K562 (cell line): ENCODE measurements around the gene CYCS. TPM values are rescaled to one million over a fixed set of nuclear protein-coding genes. Genes with fewer than 3 reads are reported as not detected.

ENCODE experiments used
- ARID3A ChIP-seq: IDR thresholded peaks from 2 replicates; pipeline ENCODE4 v1.6.1; 2012; ENCODE audit warnings: low read depth, low read length, improper control_type of control experiment, borderline replicate concordance
- CEBPB ChIP-seq: fragments of 450-650 bp; IDR thresholded peaks from 2 replicates; pipeline ENCODE4 v1.6.1; 2016; ENCODE audit warnings: missing genetic modification characterization, missing compliant biosample characterization
- CREB5 ChIP-seq: fragments of 250-450 bp; sonication (Bioruptor Pico); IDR thresholded peaks from 2 replicates; pipeline ENCODE4 v1.5.0; 2020; ENCODE audit warnings: mild to moderate bottlenecking
- DLX4 ChIP-seq: fragments of 250-450 bp; sonication (Bioruptor Pico); IDR thresholded peaks from 2 replicates; pipeline ENCODE4 v1.6.1; 2021; ENCODE audit warnings: mild to moderate bottlenecking
- HMBOX1 ChIP-seq: sonication (generic); IDR thresholded peaks from 2 replicates; pipeline ENCODE4 v1.6.1; 2016
- MYBL2 ChIP-seq, 2 experiments: fragments of 450-650 bp in 1 of 2; sonication (generic) in 1 of 2; formaldehyde crosslinking in 1 of 2; IDR thresholded peaks; 2 replicates each; pipeline versions ENCODE4 v1.6.1 to v1.8.1; 2017 to 2022; ENCODE audit warnings: borderline replicate concordance in 1 of 2, inconsistent platforms in 1 of 2, low read depth in 1 of 2, mild to moderate bottlenecking in 1 of 2, missing genetic modification reagents in 1 of 2, moderate library complexity in 1 of 2
- NFRKB ChIP-seq: fragments of 450-650 bp; IDR thresholded peaks from 2 replicates; pipeline ENCODE4 v1.6.1; 2016; ENCODE audit warnings: low read depth
- NR4A1 ChIP-seq, 2 experiments: fragments of 250-450 bp in 1 of 2; fragments of 450-650 bp in 1 of 2; sonication (Bioruptor Pico) in 1 of 2; IDR thresholded peaks; 2 replicates each; pipeline versions ENCODE4 v1.4.0 to v1.6.1; 2016 to 2020; ENCODE audit warnings: mild to moderate bottlenecking in 2 of 2, missing compliant biosample characterization in 1 of 2, missing genetic modification characterization in 1 of 2, moderate library complexity in 1 of 2
- RBFOX2 ChIP-seq: fragments of 200-400 bp; formaldehyde crosslinking; IDR thresholded peaks from 2 replicates; pipeline ENCODE4 v1.6.1; 2017; ENCODE audit warnings: low read depth, mild to moderate bottlenecking, low read length, moderate library complexity
- SMAD3 ChIP-seq: fragments of 450-650 bp; formaldehyde crosslinking; conservative IDR thresholded peaks from 2 replicates; pipeline ENCODE4 v1.4.0; 2020; ENCODE audit warnings: mild to moderate bottlenecking
- THAP7 ChIP-seq: fragments of 250-450 bp; sonication (Bioruptor Pico); IDR thresholded peaks from 2 replicates; pipeline ENCODE4 v1.5.0; 2021
- TOE1 ChIP-seq, 2 experiments: fragments of 450-650 bp in 1 of 2; sonication (generic) in 1 of 2; formaldehyde crosslinking in 1 of 2; IDR thresholded peaks; 2 replicates each; pipeline versions ENCODE4 v1.7.1 to v1.8.0; 2016 to 2022; ENCODE audit warnings: borderline replicate concordance in 2 of 2, mild to moderate bottlenecking in 2 of 2, antibody characterized with exemption in 1 of 2, inconsistent platforms in 1 of 2, low read depth in 1 of 2, missing genetic modification reagents in 1 of 2, moderate library complexity in 1 of 2
- ZBTB7A ChIP-seq: IDR thresholded peaks from 2 replicates; pipeline ENCODE4 v1.6.1; 2011; ENCODE audit warnings: low read depth, mild to moderate bottlenecking, low read length, moderate library complexity, borderline replicate concordance; ENCODE audit not compliant: control insufficient read depth
- polyA plus RNA-seq, 8 experiments: library from polyadenylated mRNA; depleted of rRNA in 4 of 8; stranded (reverse) in 5 of 8; unstranded in 3 of 8; fragments of >200 nt; fragmentation: Nextera tagmentation in 2 of 8; fragmentation: Illumina TruSeq in 1 of 8; extraction: Ambion mirVana in 2 of 8; extraction: Trizol in 1 of 8; gene quantifications; 2 replicates each; pipeline versions ENCODE4 v1.2.1 to v1.2.3, GENCODE V29; 2011 to 2014; ENCODE audit warnings: inconsistent platforms in 1 of 8, missing spikeins in 1 of 8
- total RNA-seq, 7 experiments: library from RNA; depleted of rRNA in 6 of 7; stranded (reverse); fragments of >200 nt in 6 of 7; fragmentation: Illumina TruSeq in 2 of 7; extraction: Trizol in 2 of 7; gene quantifications; 2 replicates each; pipeline versions ENCODE4 v1.2.1 to v1.2.3, GENCODE V29; 2011 to 2021; ENCODE audit warnings: low replicate concordance in 1 of 7

Gene CYCS
- total and polyA plus RNA-seq, 9 of the 15 experiments (the other 6 are each of a cell fraction or from before 2014, with no cell fraction given): 206 to 1,425 (median 438) TPM

- TF ChIP-seq CREB5 (CRISPR knock-in tag) (no peak), ARID3A (0 out of 2 replicates have a peak, but pooled peaks have one; percentile 37), SMAD3 (CRISPR knock-in tag) (0 out of 2 replicates have a peak, but pooled peaks have one; percentile 51), TOE1 (IDR thresholded peaks at IDR 0.05; ENCODE audit: borderline replicate concordance) (peak; percentile 39; the same call in 1 of the 2 replicates), TOE1 (CRISPR knock-in tag; IDR thresholded peaks at IDR 0.05; ENCODE audit: borderline replicate concordance, low read depth) (0 out of 2 replicates have a peak, but pooled peaks have one; percentile 61), ZBTB7A (peak; percentile 41; the same call in 1 of the 2 replicates), HMBOX1 (no peak; the same call in 1 of the 2 replicates), CEBPB (tag) (peak; percentile 91), THAP7 (CRISPR knock-in tag) (0 out of 2 replicates have a peak, but pooled peaks have one; percentile 48), MYBL2 (IDR thresholded peaks at IDR 0.05; ENCODE audit: low read depth) (peak; percentile 88), MYBL2 (CRISPR knock-in tag; IDR thresholded peaks at IDR 0.05; ENCODE audit: borderline replicate concordance) (no peak), RBFOX2 (peak; percentile 100), NR4A1 (CRISPR knock-in tag; IDR thresholded peaks at IDR 0.05) (no peak), NR4A1 (tag; IDR thresholded peaks at IDR 0.05) (no peak), NFRKB (peak; percentile 49), DLX4 (CRISPR knock-in tag) (no peak)
Measured at GRCh38 chr7:25125137-25125946, at the start of gene CYCS (continued).
